Endothelial cell of umbilical vein (primary cell): ENCODE results near the gene MRPS26. TPM values are rescaled to one million over a fixed set of nuclear protein-coding genes. Genes with fewer than 3 reads are reported as not detected.

Experiments
- BruUV-seq: library from RNA; stranded (reverse); fragments of 400-500 nt; replicated peaks from 2 replicates; lab custom pipeline; 2021; lab: Mats Ljungman, UMichigan
- CTCF ChIA-PET: fragments of 300-600, 350-600 bp; sonication (Branson Sonifier 250); formaldehyde crosslinking; loops from one replicate; lab custom pipeline; 2021; ENCODE audit warnings: antibody characterized with exemption, inconsistent platforms; lab: Charles Lee
- POLR2A ChIA-PET: fragments of 300-600, 350-600 bp; sonication (Branson Sonifier 250); formaldehyde crosslinking; loops from one replicate; lab custom pipeline; 2021; ENCODE audit warnings: antibody characterized with exemption, inconsistent platforms; lab: Charles Lee
- DNase-seq: peaks from one replicate; pipeline ENCODE4 v3.0.0-alpha.2; 2011; ENCODE audit warnings: low read depth, low spot score
- FAIRE-seq: peaks from 2 replicates; lab custom pipeline; 2011; peaks lifted over from hg19 to GRCh38; lab: Jason Lieb, UNC
- H2AFZ ChIP-seq: 2 replicates; pipeline ENCODE4 v1.6.0; 2012; ENCODE audit warnings: low read depth, low read length, control low read depth, inconsistent platforms
- H3K27ac ChIP-seq: 2 replicates; pipeline ENCODE4 v1.5.1; 2011; ENCODE audit warnings: low read depth, mild to moderate bottlenecking, control low read depth, low read length, moderate library complexity; ENCODE audit not compliant: insufficient read depth
- H3K27me3 ChIP-seq, 2 experiments: 2 replicates each; pipeline versions ENCODE4 v1.6.0 to v1.6.1; 2011; ENCODE audit warnings: low read length in 2 of 2, mixed read lengths in 1 of 2; ENCODE audit not compliant: control insufficient read depth in 2 of 2, insufficient read depth in 2 of 2
- H3K36me3 ChIP-seq, 2 experiments: 2 replicates in 1 of 2; 3 replicates in 1 of 2; pipeline ENCODE4 v1.5.1; 2011; ENCODE audit warnings: low read length in 2 of 2, mild to moderate bottlenecking in 1 of 2, moderate library complexity in 1 of 2; ENCODE audit not compliant: control insufficient read depth in 2 of 2, insufficient read depth in 2 of 2; ENCODE audit errors: extremely low read depth in 1 of 2
- H3K4me1 ChIP-seq: 3 replicates; pipeline ENCODE4 v1.5.1; 2011; ENCODE audit warnings: mild to moderate bottlenecking, low read length; ENCODE audit not compliant: control insufficient read depth, insufficient read depth; ENCODE audit errors: extremely low read depth
- H3K4me2 ChIP-seq: 2 replicates; pipeline ENCODE4 v1.6.1; 2011; ENCODE audit warnings: low read length, control low read depth, mixed read lengths; ENCODE audit not compliant: insufficient read depth
- H3K4me3 ChIP-seq, 3 experiments: fragments of 200-600 bp in 1 of 3; sonication (generic), shearing (Covaris generic) in 1 of 3; replicated peaks in 1 of 3; 2 replicates each; pipeline ENCODE4 v1.5.1; 2011 to 2016; ENCODE audit warnings: control low read depth in 3 of 3, low read length in 3 of 3, mild to moderate bottlenecking in 2 of 3, inconsistent platforms in 1 of 3, low read depth in 1 of 3, moderate library complexity in 1 of 3; ENCODE audit not compliant: insufficient read depth in 1 of 3
- H3K79me2 ChIP-seq: 2 replicates; pipeline ENCODE4 v1.6.0; 2012; ENCODE audit warnings: low read length, inconsistent platforms; ENCODE audit not compliant: control insufficient read depth, insufficient read depth
- H3K9ac ChIP-seq: replicated peaks from 2 replicates; pipeline ENCODE3; 2011; ENCODE audit warnings: low read length, control low read depth; ENCODE audit not compliant: insufficient read depth; ENCODE audit errors: extremely low read depth
- H3K9me1 ChIP-seq: replicated peaks from 3 replicates; pipeline ENCODE4 v1.6.0; 2011; ENCODE audit warnings: mild to moderate bottlenecking, low read length; ENCODE audit not compliant: control insufficient read depth, insufficient read depth; ENCODE audit errors: extremely low read depth
- H3K9me3 ChIP-seq: replicated peaks from 2 replicates; pipeline ENCODE4 v1.5.1; 2012; ENCODE audit warnings: low read length, inconsistent platforms; ENCODE audit not compliant: control insufficient read depth, insufficient read depth
- H4K20me1 ChIP-seq: replicated peaks from 2 replicates; pipeline ENCODE3; 2011; ENCODE audit warnings: mild to moderate bottlenecking, low read length; ENCODE audit not compliant: control insufficient read depth, insufficient read depth; ENCODE audit errors: extremely low read depth
- CTCF ChIP-seq, 2 donors: IDR thresholded peaks; 1 replicate in 1 of 2; 2 replicates in 1 of 2; pipeline ENCODE4 v1.5.1; 2011; ENCODE audit warnings: low read length in 2 of 2, mild to moderate bottlenecking in 2 of 2, moderate library complexity in 2 of 2, control low read depth in 1 of 2, inconsistent platforms in 1 of 2, low read depth in 1 of 2; ENCODE audit not compliant: insufficient read depth in 1 of 2; ENCODE audit errors: extremely low read depth in 1 of 2
- EZH2 ChIP-seq: IDR thresholded peaks from 2 replicates; pipeline ENCODE4 v1.6.1; 2012; ENCODE audit warnings: borderline replicate concordance, low read depth, mild to moderate bottlenecking, moderate library complexity, low read length, inconsistent platforms; ENCODE audit not compliant: severe bottlenecking
- FOS ChIP-seq: IDR thresholded peaks from 2 replicates; pipeline ENCODE4 v1.6.1; 2011; ENCODE audit warnings: mild to moderate bottlenecking, low read length, moderate library complexity, borderline replicate concordance; ENCODE audit not compliant: insufficient read depth
- GATA2 ChIP-seq: IDR thresholded peaks from 2 replicates; pipeline ENCODE4 v1.7.0; 2011; ENCODE audit warnings: low read depth, mild to moderate bottlenecking, moderate library complexity, mixed read lengths, low read length; ENCODE audit not compliant: insufficient read length, insufficient read depth
- JUN ChIP-seq: IDR thresholded peaks from 2 replicates; pipeline ENCODE4 v1.6.1; 2011; ENCODE audit warnings: borderline replicate concordance, low read depth; ENCODE audit not compliant: insufficient read length, insufficient read depth
- MAX ChIP-seq: IDR thresholded peaks from 2 replicates; pipeline ENCODE4 v1.6.1; 2011; ENCODE audit not compliant: insufficient read depth, insufficient read length
- MYC ChIP-seq: IDR thresholded peaks from one replicate; pipeline ENCODE4 v1.6.1; 2011; ENCODE audit warnings: mild to moderate bottlenecking, low read depth, low read length
- POLR2A ChIP-seq: IDR thresholded peaks from 2 replicates; pipeline ENCODE4 v1.6.1; 2012; ENCODE audit warnings: low read depth, mild to moderate bottlenecking, control low read depth, low read length
- POLR2AphosphoS5 ChIP-seq: IDR thresholded peaks from 2 replicates; pipeline ENCODE4 v1.6.1; 2012; ENCODE audit warnings: low read depth, mild to moderate bottlenecking, control low read depth, low read length, moderate library complexity; ENCODE audit not compliant: insufficient read depth
- dilution Hi-C: fragments of 300-500 bp; cut with MboI; formaldehyde crosslinking; loops from one replicate; pipeline ENCODE4 v1.15.0; 2019; ENCODE audit warnings: low sequenced_read_pairs; ENCODE audit not compliant: extremely low pct_ligation_motif_present
- intact Hi-C: fragments of 100-400 bp; cut with micrococcal nuclease; formaldehyde crosslinking; loops from one replicate; pipeline ENCODE4 v1.10.0; 2022
- polyA plus RNA-seq, 4 experiments: library from polyadenylated mRNA; depleted of rRNA in 3 of 4; stranded (reverse) in 3 of 4; unstranded in 1 of 4; fragments of >200 nt; gene quantifications; 2 replicates each; pipeline versions ENCODE4 v1.2.1 to v1.2.3, GENCODE V29; 2011 to 2012; ENCODE audit warnings: missing spikeins in 1 of 4
- total RNA-seq: library from RNA; stranded (reverse); gene quantifications from 2 replicates; pipeline ENCODE4 v1.2.3, GENCODE V29; 2021

Gene MRPS26
- total and polyA plus RNA-seq, 2 donors (not counting 3 experiments of a cell fraction or from before 2014, with no cell fraction given): 41.0 to 43.9 TPM

- TF ChIP-seq CTCF (IDR thresholded peaks at IDR 0.05; ENCODE audit: extremely low read depth in 1 of 2, insufficient read depth in 1 of 2, low read depth in 1 of 2, low read length in 2 of 2): no peak
- TF ChIP-seq POLR2A: no peak
- TF ChIP-seq JUN: no peak
- TF ChIP-seq MAX: no peak
- no peak for TF ChIP-seq POLR2AphosphoS5
- no peak for TF ChIP-seq EZH2
- TF ChIP-seq FOS: no peak
- no peak for TF ChIP-seq GATA2
- no peak for TF ChIP-seq MYC
- no peak for DNase-seq
- no peak overlapping the region for H3K9ac ChIP-seq
- H3K27me3 ChIP-seq: no peaks in the 10 kb centered on the region
- no peak overlapping the region for H3K4me3 ChIP-seq
- H3K79me2 ChIP-seq: no peaks in the 10 kb centered on the region
- H3K9me3 ChIP-seq: no peaks in the 10 kb centered on the region
- dilution Hi-C loops: no loop called here
- H4K20me1 ChIP-seq: no peaks in the 10 kb centered on the region
- CTCF ChIA-PET: interaction anchor here (1.2 kb wide), 1 partner anchor 68 kb away, joined by 3 read pairs; no protein-coding TSS in a partner anchor
- POLR2A ChIA-PET: no interaction called here
- BruUV-seq: no TSS peak
- H3K4me1 ChIP-seq: no peaks in the 10 kb centered on the region
- intact Hi-C loops: no loop called here
- FAIRE-seq: no peak
- H3K36me3 ChIP-seq: peaks cover 0 to 9% of the 10 kb centered on the region in 2 experiments
- H3K27ac ChIP-seq: no peak overlapping the region
- no peaks in the 10 kb centered on the region for H3K9me1 ChIP-seq
- H3K4me2 ChIP-seq: no peak overlapping the region
- H2AFZ ChIP-seq: no peak overlapping the region
These were observed 32.1 kb upstream of the MRPS26 start for GRCh38 chr20:3013771-3014170.
